T-cell (primary cell): ENCODE data around the gene CUEDC1. TPM values are rescaled to one million over a fixed set of nuclear protein-coding genes. Genes with fewer than 3 reads are reported as not detected.

Experiments used
- ATAC-seq, 4 experiments: fragments of 200-7000 bp in 3 of 4; fragments of 150-1000 bp in 1 of 4; cut with Tn5 transposase; replicated peaks in 1 of 4; 1 replicate in 3 of 4; 2 replicates in 1 of 4; pipeline ENCODE4 v1.10.0; 2021; ENCODE audit warnings: moderate library complexity in 3 of 4, mild to moderate bottlenecking in 2 of 4, moderate number of reproducible peaks in 1 of 4
- CTCF ChIA-PET, 2 donors: fragments of 300-600 bp; sonication (Branson Sonifier 250); formaldehyde crosslinking; loops; one replicate each; lab custom pipeline; 2022; ENCODE audit warnings: antibody characterized with exemption in 2 of 2; lab: Charles Lee
- POLR2A ChIA-PET, 2 donors: fragments of 300-600 bp; sonication (Branson Sonifier 250); formaldehyde crosslinking; loops; one replicate each; lab custom pipeline; 2022; ENCODE audit warnings: antibody characterized with exemption in 2 of 2; lab: Charles Lee
- DNase-seq, 35 experiments: peaks; one replicate each; pipeline versions ENCODE4 v3.0.0 to v3.0.0-alpha.2; 2013 to 2023
- H3K27ac ChIP-seq: one replicate; pipeline ENCODE4 v1.5.1; 2013; ENCODE audit warnings: low read length
- H3K27me3 ChIP-seq, 2 experiments: replicated peaks in 1 of 2; 1 replicate in 1 of 2; 2 replicates in 1 of 2; pipeline versions ENCODE4 v1.6.1 to v1.7.0; 2013; ENCODE audit warnings: low read length in 1 of 2, mixed read lengths in 1 of 2; ENCODE audit not compliant: control insufficient read depth in 2 of 2, insufficient read depth in 2 of 2; ENCODE audit errors: extremely low read depth in 1 of 2
- H3K36me3 ChIP-seq, 2 donors: 1 replicate in 1 of 2; 2 replicates in 1 of 2; pipeline versions ENCODE4 v1.6.1 to v1.7.0; 2013; ENCODE audit warnings: low read length in 1 of 2; ENCODE audit not compliant: control insufficient read depth in 2 of 2, insufficient read depth in 1 of 2; ENCODE audit errors: extremely low read depth in 1 of 2
- H3K4me1 ChIP-seq, 2 experiments: 1 replicate in 1 of 2; 2 replicates in 1 of 2; pipeline versions ENCODE4 v1.6.1 to v1.7.0; 2013; ENCODE audit warnings: low read length in 2 of 2, mixed read lengths in 1 of 2; ENCODE audit not compliant: insufficient read depth in 2 of 2, control insufficient read depth in 1 of 2; ENCODE audit errors: extremely low read depth in 1 of 2
- H3K4me3 ChIP-seq, 2 donors: 1 replicate in 1 of 2; 2 replicates in 1 of 2; pipeline versions ENCODE4 v1.5.1 to v1.7.0; 2013; ENCODE audit warnings: mild to moderate bottlenecking in 2 of 2, low read length in 1 of 2, moderate library complexity in 1 of 2; ENCODE audit not compliant: control insufficient read depth in 1 of 2; ENCODE audit errors: extremely low read depth in 1 of 2
- H3K9me3 ChIP-seq: 2 replicates; pipeline ENCODE4 v1.7.0; 2013
- H3K27ac Mint-ChIP-seq, 2 donors: one replicate each; pipeline ENCODE4 v1.8.0; 2020 to 2021; ENCODE audit warnings: mild to moderate bottlenecking in 2 of 2, mixed read lengths in 2 of 2
- H3K27me3 Mint-ChIP-seq, 2 donors: one replicate each; pipeline ENCODE4 v1.8.0; 2021 to 2022; ENCODE audit warnings: mixed read lengths in 2 of 2
- H3K36me3 Mint-ChIP-seq: one replicate; pipeline ENCODE4 v1.8.0; 2021; ENCODE audit warnings: mixed read lengths
- H3K4me1 Mint-ChIP-seq, 3 donors: one replicate each; pipeline ENCODE4 v1.8.0; 2020 to 2022; ENCODE audit warnings: mixed read lengths in 3 of 3, mild to moderate bottlenecking in 1 of 3
- H3K4me3 Mint-ChIP-seq, 3 donors: one replicate each; pipeline ENCODE4 v1.8.0; 2020 to 2022; ENCODE audit warnings: mild to moderate bottlenecking in 3 of 3, mixed read lengths in 3 of 3, moderate library complexity in 3 of 3
- H3K9me3 Mint-ChIP-seq, 3 donors: one replicate each; pipeline ENCODE4 v1.8.0; 2020 to 2022; ENCODE audit warnings: mixed read lengths in 3 of 3
- WGBS: methylation state at CpG from one replicate; pipeline ENCODE4 v1.1.5; 2013; ENCODE audit warnings: missing lambda C conversion rate; ENCODE audit not compliant: insufficient coverage; 5-methylcytosine and 5-hydroxymethylcytosine counted together
- total RNA-seq, 35 experiments: library from RNA in 6 of 35; stranded (reverse) in 6 of 35; fragments of 120-200 nt in 1 of 35; gene quantifications; one replicate each; pipeline versions ENCODE4 v1.2.1 to v1.2.4 and lab custom pipeline; 2013 to 2026

Gene CUEDC1
- total RNA-seq, 5 donors from 2014 or later (not counting 1 experiment from before 2014, with no cell fraction given) = 0.33 to 1.4 (median 0.74) TPM; not detected in 1

DNA sequence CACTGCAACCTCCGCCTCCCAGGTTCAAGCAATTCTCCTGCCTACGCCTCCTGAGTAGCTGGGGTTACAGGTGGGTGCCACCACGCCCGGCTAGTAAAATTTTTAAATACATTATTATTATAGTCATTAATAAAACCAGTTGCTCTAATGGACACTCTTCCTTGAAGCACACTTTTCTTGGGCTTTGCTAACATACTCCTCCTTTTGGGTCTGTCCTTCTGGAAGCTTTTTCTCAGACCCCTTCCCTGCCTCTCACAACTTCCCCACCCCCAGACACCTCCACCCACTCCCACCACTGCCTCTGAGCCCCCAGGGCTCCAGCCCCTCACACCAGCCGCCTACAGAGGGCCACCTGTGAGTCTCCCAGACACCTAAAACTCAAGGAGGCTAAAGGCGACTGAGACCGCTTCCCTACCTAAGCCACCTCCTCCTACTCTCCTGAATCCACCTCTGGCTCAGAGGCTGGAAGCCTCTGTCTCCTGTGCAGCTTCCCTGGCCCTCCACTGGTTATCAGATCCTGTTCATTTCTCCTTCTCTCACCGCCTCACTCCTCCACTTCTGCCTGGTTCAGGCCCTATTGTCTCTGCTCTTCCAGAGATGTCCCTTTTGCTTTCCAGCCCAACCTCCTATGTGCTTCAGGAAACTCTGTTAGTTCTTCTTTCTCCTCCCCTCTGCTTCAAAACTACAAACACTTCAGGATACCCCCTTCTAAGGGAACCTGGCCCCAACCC is 2.1 kb upstream of the CUEDC1 start:
- POLR2A ChIA-PET = no interaction called here
- H3K27ac ChIP-seq = no peak overlapping the region
- CTCF ChIA-PET = interaction anchor here (0.6 kb wide), 2 partner anchors 133 to 1364 kb away, joined by 3 read pairs; partner anchors contain the start of gene NOG (in 1 of the 2)
- Mint-ChIP-seq H3K36me3 (no peaks in the 10 kb centered on the region), H3K27ac (peak overlapping the region in 1 of 2 donors; percentile 8), H3K4me1 (peaks cover 21 to 25% (median 24%) of the 10 kb centered on the region in 3 donors), H3K27me3 (peaks cover 10 to 30% of the 10 kb centered on the region in 2 donors), H3K9me3 (no peaks in the 10 kb centered on the region), H3K4me3 (peak overlapping the region in 1 of 3 donors; percentile 16)
- 95% methylated on average over 4 of the region's 8 CpGs for WGBS
- H3K9me3 ChIP-seq = no peaks in the 10 kb centered on the region
- peaks cover 2 to 34% of the 10 kb centered on the region in 2 experiments for H3K27me3 ChIP-seq
- DNase-seq (no peak), ATAC-seq (no peak)
- no peak overlapping the region for H3K4me3 ChIP-seq
- no peaks in the 10 kb centered on the region for H3K36me3 ChIP-seq
- H3K4me1 ChIP-seq = peaks cover 7 to 20% of the 10 kb centered on the region in 2 experiments

DNA sequence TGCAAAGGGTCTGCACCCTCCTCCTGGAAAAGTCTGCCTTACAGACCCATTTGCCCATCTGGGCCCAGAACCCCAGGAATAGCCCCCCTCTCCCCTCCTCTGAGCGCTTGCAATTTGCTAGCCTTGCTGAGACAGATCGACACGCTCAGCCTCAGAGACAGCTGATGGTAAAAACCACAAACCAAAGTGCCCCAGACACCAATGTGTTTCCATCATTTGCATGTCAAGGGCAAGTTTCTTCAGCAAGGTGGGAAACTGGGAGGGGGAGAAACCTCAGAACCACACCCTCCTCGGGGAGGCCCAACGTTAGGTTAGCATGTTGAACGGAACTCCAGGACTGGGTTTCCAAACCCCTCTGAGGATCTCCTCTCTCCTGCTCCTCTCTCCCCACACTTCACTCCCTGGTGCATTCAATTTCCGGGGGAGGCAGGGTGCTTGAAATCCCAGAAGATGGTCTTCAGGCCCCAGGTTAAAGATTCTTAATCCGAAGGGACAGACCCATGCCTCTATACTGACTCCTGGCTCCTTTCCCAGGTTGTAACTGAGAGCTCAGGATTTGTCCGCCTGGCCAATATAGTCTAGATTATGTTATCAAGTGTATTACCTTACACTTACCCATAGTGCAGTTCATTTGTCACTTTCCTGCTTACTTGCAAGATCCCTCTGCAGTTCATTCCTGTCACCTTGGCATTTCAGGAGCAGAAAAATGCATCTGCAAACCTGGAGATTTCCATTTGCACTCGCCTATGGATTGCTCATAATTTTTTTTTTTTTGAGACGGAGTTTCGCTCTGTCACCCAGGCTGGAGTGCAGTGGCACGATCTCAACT is 1.3 kb upstream of the CUEDC1 start:
- H3K36me3 Mint-ChIP-seq = no peaks in the 10 kb centered on the region
- POLR2A ChIA-PET = interaction anchor here in 1 of 2 donors (0.6 kb wide), 1 partner anchor 12 kb away, joined by 5 read pairs; no protein-coding TSS in a partner anchor
- Histone ChIP-seq H3K4me3 (peak overlapping the region; percentile 58 to 86), H3K9me3 (no peaks in the 10 kb centered on the region), H3K4me1 (peaks cover 7 to 20% of the 10 kb centered on the region in 2 experiments), H3K27ac (no peak overlapping the region), H3K27me3 (peaks cover 2 to 34% of the 10 kb centered on the region in 2 experiments), H3K36me3 (no peaks in the 10 kb centered on the region)
- WGBS = 24% methylated on average over 3 of the region's 13 CpGs
- H3K4me1 Mint-ChIP-seq = peaks cover 21 to 25% (median 24%) of the 10 kb centered on the region in 3 donors
- H3K4me3 Mint-ChIP-seq = peak overlapping the region; percentile 67 to 79 (median 76)
- DNase-seq (peak in 31 of 35 experiments; percentile 9 to 74 (median 27)), ATAC-seq (peak; percentile 32 to 76 (median 54))
- H3K27me3 Mint-ChIP-seq = peaks cover 10 to 30% of the 10 kb centered on the region in 2 donors
- H3K27ac Mint-ChIP-seq = peak overlapping the region in 1 of 2 donors; percentile 46
- CTCF ChIA-PET = interaction anchor here (0.6 to 1.7 kb wide), 3 partner anchors 9 to 1363 kb away, joined by 3 to 12 read pairs (median 3); partner anchors contain the start of gene NOG (in 1 of the 2)
- H3K9me3 Mint-ChIP-seq = no peaks in the 10 kb centered on the region

DNA sequence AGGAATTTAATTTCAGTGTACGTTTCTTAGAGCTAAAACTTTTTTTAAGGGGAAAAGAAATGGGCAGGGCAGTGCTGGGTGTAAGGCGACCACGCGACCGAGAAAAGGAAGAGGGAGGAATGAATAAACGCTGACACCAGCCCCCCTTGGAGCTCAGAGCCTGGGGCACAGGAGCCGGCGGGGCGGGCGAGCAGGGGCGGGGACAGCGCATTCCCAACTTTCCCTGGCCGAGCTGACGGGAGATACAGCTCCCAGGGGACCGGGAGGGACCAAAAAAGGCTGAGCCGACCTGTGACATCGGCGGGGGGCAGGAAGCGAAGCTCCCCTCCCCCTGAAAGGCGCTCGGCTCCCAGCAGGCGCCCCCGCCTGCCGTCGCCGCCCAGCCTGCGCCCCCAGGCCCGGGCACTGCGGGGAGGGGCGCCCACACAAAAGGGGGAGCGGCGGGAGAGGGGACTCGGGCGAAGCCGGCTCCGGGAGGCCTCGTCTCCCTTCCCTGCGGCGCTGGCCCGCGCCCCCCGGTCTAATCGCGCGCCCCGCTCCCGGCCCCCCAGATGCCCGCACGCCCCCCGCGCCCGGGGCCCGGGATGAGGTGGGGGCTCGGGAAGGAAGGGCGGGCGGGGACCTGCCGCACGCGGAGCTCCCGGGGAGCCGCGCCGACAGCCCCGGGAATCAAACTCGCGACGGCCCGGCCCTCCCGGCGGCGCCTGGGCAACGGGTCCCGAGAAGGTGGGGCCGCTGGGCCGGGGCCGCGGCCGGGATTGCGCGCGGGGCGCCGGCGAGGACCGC is 622 bp downstream of the CUEDC1 start:
- no peak overlapping the region for H3K27ac ChIP-seq
- Mint-ChIP-seq H3K4me1 (peaks cover 24 to 37% (median 33%) of the 10 kb centered on the region in 3 donors), H3K27me3 (peaks cover 10 to 25% of the 10 kb centered on the region in 2 donors), H3K9me3 (no peaks in the 10 kb centered on the region), H3K36me3 (no peaks in the 10 kb centered on the region), H3K4me3 (peak overlapping the region; percentile 65 to 77 (median 68)), H3K27ac (no peak overlapping the region)
- H3K27me3 ChIP-seq = peaks cover 2 to 30% of the 10 kb centered on the region in 2 experiments
- POLR2A ChIA-PET = no interaction called here
- 7% methylated on average over 75 of the region's 85 CpGs for WGBS
- DNase-seq (peak in 1 of 35 experiments; percentile 7), ATAC-seq (peak in 3 of 4 experiments; percentile 31 to 44 (median 32))
- no peaks in the 10 kb centered on the region for H3K36me3 ChIP-seq
- H3K9me3 ChIP-seq = no peaks in the 10 kb centered on the region
- H3K4me1 ChIP-seq = peaks cover 7 to 22% of the 10 kb centered on the region in 2 experiments
- peak overlapping the region in 1 of 2 donors; percentile 2 for H3K4me3 ChIP-seq
- CTCF ChIA-PET = interaction anchor here (0.9 to 1.3 kb wide), 3 partner anchors 10 to 120 kb away, joined by 3 read pairs; no protein-coding TSS in a partner anchor

DNA sequence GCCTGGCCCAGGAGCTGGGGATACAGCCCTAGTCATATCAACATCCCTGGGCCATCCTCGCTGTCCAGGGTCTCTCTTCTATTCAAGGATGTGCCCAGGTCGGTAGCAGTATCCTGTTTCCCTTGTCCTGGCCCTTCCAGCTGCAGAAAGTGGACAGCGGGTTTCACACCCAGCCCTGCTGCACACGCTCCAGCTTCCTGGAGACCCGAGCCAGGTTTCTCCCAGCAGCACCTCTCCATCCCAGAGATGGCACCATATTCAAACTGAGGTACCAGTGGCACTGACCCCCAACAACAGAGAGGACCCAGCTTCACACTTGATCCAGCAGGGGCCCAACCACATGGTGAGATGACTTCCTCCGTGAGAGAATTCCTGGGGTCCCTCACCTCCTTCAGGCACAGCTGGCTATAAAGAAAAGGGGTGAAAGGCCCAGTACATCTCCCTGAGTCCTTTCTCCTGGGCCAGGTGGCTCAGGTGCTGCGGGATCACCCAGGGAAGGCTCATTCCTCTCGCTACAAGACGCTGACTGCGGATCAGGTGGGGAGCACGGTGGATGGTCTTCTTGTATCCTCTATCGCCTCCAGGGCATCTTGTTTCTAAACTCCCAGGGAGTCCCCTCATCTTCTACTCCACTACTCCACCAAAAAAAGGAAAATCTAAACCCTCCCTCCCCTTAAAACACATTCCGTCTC is 1.4 kb downstream of the CUEDC1 start:
- DNase-seq (no peak), ATAC-seq (no peak)
- Histone ChIP-seq H3K27me3 (peaks cover 2 to 26% of the 10 kb centered on the region in 2 experiments), H3K36me3 (no peaks in the 10 kb centered on the region), H3K9me3 (no peaks in the 10 kb centered on the region), H3K4me1 (peaks cover 7 to 27% of the 10 kb centered on the region in 2 experiments), H3K27ac (no peak overlapping the region), H3K4me3 (no peak overlapping the region)
- WGBS = 98% methylated on average over 11 of the region's 13 CpGs
- ChIA-PET POLR2A (interaction anchor here in 1 of 2 donors (0.6 kb wide), 1 partner anchor 39 kb away, joined by 3 read pairs; no protein-coding TSS in a partner anchor), CTCF (interaction anchor here in 1 of 2 donors (1.1 kb wide), 1 partner anchor 10 kb away, joined by 3 read pairs; no protein-coding TSS in a partner anchor)
- no peaks in the 10 kb centered on the region for H3K9me3 Mint-ChIP-seq
- H3K27ac Mint-ChIP-seq = no peak overlapping the region
- H3K4me3 Mint-ChIP-seq = peak overlapping the region; percentile 65 to 77 (median 68)
- peaks cover 10 to 19% of the 10 kb centered on the region in 2 donors for H3K27me3 Mint-ChIP-seq
- peaks cover 26 to 42% (median 39%) of the 10 kb centered on the region in 3 donors for H3K4me1 Mint-ChIP-seq
- no peaks in the 10 kb centered on the region for H3K36me3 Mint-ChIP-seq

DNA sequence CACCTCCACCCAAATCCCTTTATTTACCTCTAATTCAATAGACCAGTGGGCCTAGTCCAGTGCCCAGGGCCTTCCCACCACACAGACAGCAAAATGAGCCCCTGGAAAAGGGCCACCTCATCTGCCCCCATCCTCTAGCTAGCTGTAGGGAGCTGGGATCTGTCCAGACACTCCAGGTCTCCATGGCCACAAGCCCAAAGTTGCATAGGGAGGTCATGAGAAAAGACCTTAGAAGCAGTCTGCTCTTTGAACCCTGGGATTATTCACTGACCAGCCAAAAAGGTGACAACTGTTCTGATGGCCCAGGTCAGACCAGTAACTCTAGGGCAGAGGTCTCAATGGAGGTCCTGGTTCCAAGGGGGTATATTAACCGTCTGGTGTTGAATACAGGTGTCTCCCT is 2.0 kb downstream of the CUEDC1 start:
- CTCF ChIA-PET = interaction anchor here in 1 of 2 donors (0.6 kb wide), 1 partner anchor 15 kb away, joined by 3 read pairs; no protein-coding TSS in a partner anchor
- no peaks in the 10 kb centered on the region for H3K36me3 ChIP-seq
- H3K9me3 ChIP-seq = no peaks in the 10 kb centered on the region
- DNase-seq (no peak), ATAC-seq (no peak)
- POLR2A ChIA-PET = interaction anchor here in 1 of 2 donors (0.6 kb wide), 1 partner anchor 40 kb away, joined by 3 read pairs; no protein-coding TSS in a partner anchor
- Mint-ChIP-seq H3K27ac (no peak overlapping the region), H3K9me3 (no peaks in the 10 kb centered on the region), H3K36me3 (no peaks in the 10 kb centered on the region), H3K4me3 (peak overlapping the region; percentile 65 to 77 (median 68)), H3K27me3 (peaks cover 10 to 19% of the 10 kb centered on the region in 2 donors), H3K4me1 (peaks cover 33 to 48% (median 46%) of the 10 kb centered on the region in 3 donors)
- no peak overlapping the region for H3K4me3 ChIP-seq
- H3K27ac ChIP-seq = no peak overlapping the region
- H3K27me3 ChIP-seq = peaks cover 2 to 24% of the 10 kb centered on the region in 2 experiments
- peaks cover 7 to 28% of the 10 kb centered on the region in 2 experiments for H3K4me1 ChIP-seq
- no CpG with 5 or more reads among the region's 1 CpG for WGBS
